HepG2 (cell line): ENCODE results near the gene HSPA1A. TPM values are rescaled to one million over a fixed set of nuclear protein-coding genes. Genes with fewer than 3 reads are reported as not detected.
A peak's percentile ranks its signal among the peaks of the same experiment; 100 is the strongest.

ENCODE experiments used
- FOXK1 ChIP-seq: sonication (generic); formaldehyde crosslinking; IDR thresholded peaks from 2 replicates; pipeline ENCODE4 v1.4.0; 2020; ENCODE audit warnings: low read depth, missing genetic modification reagents, borderline replicate concordance
- HMG20A ChIP-seq: IDR thresholded peaks from 2 replicates; pipeline ENCODE4 v1.6.1; 2016; ENCODE audit warnings: borderline replicate concordance
- MIER2 ChIP-seq: IDR thresholded peaks from 2 replicates; pipeline ENCODE4 v1.6.1; 2016; ENCODE audit warnings: missing biosample characterization, missing genetic modification reagents
- NCOA5 ChIP-seq: sonication (generic); formaldehyde crosslinking; IDR thresholded peaks from 2 replicates; pipeline ENCODE4 v1.4.0; 2020; ENCODE audit warnings: missing genetic modification reagents
- PAF1 ChIP-seq: IDR thresholded peaks from 2 replicates; pipeline ENCODE4 v1.6.1; 2016; ENCODE audit warnings: missing genetic modification reagents, missing compliant biosample characterization
- PAX8 ChIP-seq: sonication (generic); formaldehyde crosslinking; IDR thresholded peaks from 2 replicates; pipeline ENCODE4 v1.8.0; 2022; ENCODE audit warnings: mild to moderate bottlenecking, missing genetic modification reagents, borderline replicate concordance
- PHB2 ChIP-seq: fragments of 450-650 bp; IDR thresholded peaks from 2 replicates; pipeline ENCODE4 v1.6.1; 2018; ENCODE audit not compliant: partially characterized antibody
- RBFOX2 ChIP-seq: fragments of 200-400 bp; formaldehyde crosslinking; IDR thresholded peaks from 2 replicates; pipeline ENCODE4 v1.6.1; 2017; ENCODE audit warnings: low read depth, mild to moderate bottlenecking, low read length
- RELA ChIP-seq: sonication (generic); formaldehyde crosslinking; IDR thresholded peaks from 2 replicates; pipeline ENCODE4 v1.4.0; 2020; ENCODE audit warnings: missing genetic modification reagents
- SATB2 ChIP-seq: sonication (generic); formaldehyde crosslinking; IDR thresholded peaks from 2 replicates; pipeline ENCODE4 v1.5.0; 2020; ENCODE audit warnings: missing genetic modification reagents
- SNRNP70 ChIP-seq: fragments of 200-400 bp; formaldehyde crosslinking; IDR thresholded peaks from 2 replicates; pipeline ENCODE4 v1.6.1; 2017; ENCODE audit warnings: mild to moderate bottlenecking, low read depth, low read length, moderate library complexity
- TOE1 ChIP-seq: sonication (generic); formaldehyde crosslinking; IDR thresholded peaks from 2 replicates; pipeline ENCODE4 v1.4.0; 2020; ENCODE audit warnings: mild to moderate bottlenecking, missing genetic modification reagents
- ZBTB1 ChIP-seq: sonication (generic); formaldehyde crosslinking; IDR thresholded peaks from 2 replicates; pipeline ENCODE4 v1.4.0; 2020; ENCODE audit warnings: missing genetic modification reagents, borderline replicate concordance
- ZBTB7A ChIP-seq: sonication (generic); formaldehyde crosslinking; IDR thresholded peaks from 2 replicates; pipeline ENCODE4 v1.8.0; 2022; ENCODE audit warnings: mild to moderate bottlenecking, missing genetic modification reagents
- ZEB1 ChIP-seq: IDR thresholded peaks from 2 replicates; pipeline ENCODE4 v1.6.1; 2012; ENCODE audit warnings: mild to moderate bottlenecking, low read depth, inconsistent platforms; ENCODE audit not compliant: insufficient replicate concordance
- ZFY ChIP-seq: sonication (generic); formaldehyde crosslinking; IDR thresholded peaks from 2 replicates; pipeline ENCODE4 v1.4.0; 2020; ENCODE audit warnings: missing genetic modification reagents
- ZNF775 ChIP-seq: sonication (generic); formaldehyde crosslinking; IDR thresholded peaks from 2 replicates; pipeline ENCODE4 v1.4.0; 2020; ENCODE audit warnings: missing genetic modification reagents, mild to moderate bottlenecking, moderate library complexity, borderline replicate concordance
- ZNF780A ChIP-seq: sonication (generic); formaldehyde crosslinking; IDR thresholded peaks from 2 replicates; pipeline ENCODE4 v1.8.0; 2022; ENCODE audit warnings: mild to moderate bottlenecking, missing genetic modification reagents, moderate library complexity
- ZNF790 ChIP-seq: sonication (generic); formaldehyde crosslinking; IDR thresholded peaks from 2 replicates; pipeline ENCODE4 v1.8.0; 2022; ENCODE audit warnings: missing genetic modification reagents, mild to moderate bottlenecking, borderline replicate concordance
- ZNF891 ChIP-seq: sonication (generic); formaldehyde crosslinking; IDR thresholded peaks from 2 replicates; pipeline ENCODE4 v1.5.0; 2020; ENCODE audit warnings: mild to moderate bottlenecking, missing genetic modification reagents
- ZSCAN30 ChIP-seq: sonication (generic); formaldehyde crosslinking; IDR thresholded peaks from 2 replicates; pipeline ENCODE4 v1.5.0; 2020; ENCODE audit warnings: mild to moderate bottlenecking, missing genetic modification reagents
- polyA plus RNA-seq, 8 experiments: library from polyadenylated mRNA; depleted of rRNA in 3 of 8; stranded (reverse) in 7 of 8; unstranded in 1 of 8; fragments of >200 nt; fragmentation: Illumina TruSeq in 4 of 8; extraction: Trizol in 4 of 8; gene quantifications; 2 replicates each; pipeline versions ENCODE4 v1.2.1 to v1.2.3, GENCODE V29; 2011 to 2016; ENCODE audit warnings: low read depth in 4 of 8, missing spikeins in 1 of 8, mixed read lengths in 1 of 8; ENCODE audit not compliant: insufficient read depth in 1 of 8
- total RNA-seq, 5 experiments: library from RNA; depleted of rRNA; stranded (reverse); fragments of >200 nt; fragmentation: Illumina TruSeq; extraction: Trizol; gene quantifications; 2 replicates each; pipeline ENCODE4 v1.2.3, GENCODE V29; 2016; ENCODE audit warnings: low read depth in 1 of 5
- TF ChIP-seq, protein P1 (sequence below): conservative IDR thresholded peaks from 2 replicates; pipeline ENCODE4 v1.6.1; 2018; ENCODE audit warnings: missing genetic modification reagents
- TF ChIP-seq, protein P2 (sequence below), 2 experiments: sonication (generic) in 1 of 2; formaldehyde crosslinking in 1 of 2; IDR thresholded peaks; 2 replicates each; pipeline versions ENCODE4 v1.4.0 to v1.6.1; 2018 to 2020; ENCODE audit warnings: missing genetic modification reagents in 2 of 2, borderline replicate concordance in 1 of 2, low read depth in 1 of 2, mild to moderate bottlenecking in 1 of 2, missing biosample characterization in 1 of 2
- TF ChIP-seq, protein P3 (sequence below): sonication (generic); formaldehyde crosslinking; IDR thresholded peaks from 2 replicates; pipeline ENCODE4 v1.5.0; 2020; ENCODE audit warnings: mild to moderate bottlenecking, missing genetic modification reagents
- TF ChIP-seq, protein P4 (sequence below): IDR thresholded peaks from 2 replicates; pipeline ENCODE4 v1.6.1; 2016; ENCODE audit warnings: mild to moderate bottlenecking, missing biosample characterization, missing genetic modification reagents

HSPA1A gene
- total and polyA plus RNA-seq, 2 of the 13 experiments (the other 11 are each of a cell fraction or from before 2014, with no cell fraction given), result 44.5 to 85.0 TPM

DNA sequence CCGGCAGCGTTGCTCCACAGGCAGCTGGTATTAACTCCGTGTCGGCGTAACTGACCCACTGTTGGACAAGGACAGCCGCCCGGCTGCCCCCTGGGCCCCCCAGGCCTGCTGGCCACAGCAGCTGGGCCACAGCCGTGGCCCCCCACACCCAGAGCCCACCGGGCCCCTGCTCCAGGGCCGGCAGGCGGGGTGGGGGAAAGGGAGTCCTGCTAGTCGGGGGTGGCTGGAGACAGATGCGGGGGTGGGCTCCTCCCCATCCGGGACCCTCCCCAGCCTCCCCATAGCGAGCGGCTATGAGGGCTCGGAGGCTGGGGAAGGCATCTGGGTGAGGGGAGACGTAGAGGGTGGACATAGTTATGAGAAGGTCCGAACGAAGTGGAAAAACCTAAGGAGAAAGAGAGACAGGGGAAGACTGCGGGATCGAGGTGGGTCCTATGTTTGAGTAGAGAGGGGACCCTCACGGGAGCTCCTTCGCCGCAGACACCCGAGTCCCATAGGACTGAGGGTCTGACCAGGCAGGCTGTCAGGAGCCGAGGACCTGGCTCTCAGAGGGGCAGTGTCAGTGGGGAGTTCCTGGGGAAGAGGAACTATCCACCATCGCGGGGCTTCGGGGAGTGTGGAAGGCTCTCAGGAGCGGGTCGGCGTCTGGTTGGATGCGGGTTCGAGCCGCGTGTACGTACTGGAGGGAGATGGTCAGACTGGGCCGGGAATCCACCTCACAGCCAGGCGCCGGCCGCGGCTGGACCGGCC is 20.3 kb upstream of the HSPA1A start (continued):
- TF ChIP-seq, protein P1, sequence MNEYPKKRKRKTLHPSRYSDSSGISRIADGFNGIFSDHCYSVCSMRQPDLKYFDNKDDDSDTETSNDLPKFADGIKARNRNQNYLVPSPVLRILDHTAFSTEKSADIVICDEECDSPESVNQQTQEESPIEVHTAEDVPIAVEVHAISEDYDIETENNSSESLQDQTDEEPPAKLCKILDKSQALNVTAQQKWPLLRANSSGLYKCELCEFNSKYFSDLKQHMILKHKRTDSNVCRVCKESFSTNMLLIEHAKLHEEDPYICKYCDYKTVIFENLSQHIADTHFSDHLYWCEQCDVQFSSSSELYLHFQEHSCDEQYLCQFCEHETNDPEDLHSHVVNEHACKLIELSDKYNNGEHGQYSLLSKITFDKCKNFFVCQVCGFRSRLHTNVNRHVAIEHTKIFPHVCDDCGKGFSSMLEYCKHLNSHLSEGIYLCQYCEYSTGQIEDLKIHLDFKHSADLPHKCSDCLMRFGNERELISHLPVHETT (CRISPR knock-in tag), result no peak
- TF ChIP-seq, protein P2, sequence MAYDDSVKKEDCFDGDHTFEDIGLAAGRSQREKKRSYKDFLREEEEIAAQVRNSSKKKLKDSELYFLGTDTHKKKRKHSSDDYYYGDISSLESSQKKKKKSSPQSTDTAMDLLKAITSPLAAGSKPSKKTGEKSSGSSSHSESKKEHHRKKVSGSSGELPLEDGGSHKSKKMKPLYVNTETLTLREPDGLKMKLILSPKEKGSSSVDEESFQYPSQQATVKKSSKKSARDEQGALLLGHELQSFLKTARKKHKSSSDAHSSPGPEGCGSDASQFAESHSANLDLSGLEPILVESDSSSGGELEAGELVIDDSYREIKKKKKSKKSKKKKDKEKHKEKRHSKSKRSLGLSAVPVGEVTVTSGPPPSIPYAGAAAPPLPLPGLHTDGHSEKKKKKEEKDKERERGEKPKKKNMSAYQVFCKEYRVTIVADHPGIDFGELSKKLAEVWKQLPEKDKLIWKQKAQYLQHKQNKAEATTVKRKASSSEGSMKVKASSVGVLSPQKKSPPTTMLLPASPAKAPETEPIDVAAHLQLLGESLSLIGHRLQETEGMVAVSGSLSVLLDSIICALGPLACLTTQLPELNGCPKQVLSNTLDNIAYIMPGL (CRISPR knock-in tag; IDR thresholded peaks at IDR 0.05; ENCODE audit: borderline replicate concordance in 1 of 2, low read depth in 1 of 2), result no peak; a peak in 1 of 4 replicates
- TF ChIP-seq PHB2 (no peak), NCOA5 (CRISPR knock-in tag) (no peak), SNRNP70 (no peak), PAF1 (CRISPR knock-in tag) (no peak), ZNF780A (CRISPR knock-in tag) (no peak), ZSCAN30 (CRISPR knock-in tag) (no peak), ZNF790 (CRISPR knock-in tag) (peak; percentile 22; the same call in 1 of the 2 replicates), ZBTB1 (CRISPR knock-in tag) (no peak), TOE1 (CRISPR knock-in tag) (no peak), ZEB1 (no peak), SATB2 (CRISPR knock-in tag) (no peak), ZNF775 (CRISPR knock-in tag) (no peak), ZNF891 (CRISPR knock-in tag) (peak; percentile 53; the same call in 1 of the 2 replicates), RBFOX2 (peak; percentile 93; the same call in 1 of the 2 replicates), MIER2 (CRISPR knock-in tag) (no peak; the same call in 1 of the 2 replicates), PAX8 (CRISPR knock-in tag) (0 out of 2 replicates have a peak, but pooled peaks have one; percentile 18), RELA (CRISPR knock-in tag) (no peak), HMG20A (CRISPR knock-in tag) (no peak), ZBTB7A (CRISPR knock-in tag) (peak; percentile 66; the same call in 1 of the 2 replicates), FOXK1 (CRISPR knock-in tag) (no peak), ZFY (no peak)
- TF ChIP-seq, protein P3, sequence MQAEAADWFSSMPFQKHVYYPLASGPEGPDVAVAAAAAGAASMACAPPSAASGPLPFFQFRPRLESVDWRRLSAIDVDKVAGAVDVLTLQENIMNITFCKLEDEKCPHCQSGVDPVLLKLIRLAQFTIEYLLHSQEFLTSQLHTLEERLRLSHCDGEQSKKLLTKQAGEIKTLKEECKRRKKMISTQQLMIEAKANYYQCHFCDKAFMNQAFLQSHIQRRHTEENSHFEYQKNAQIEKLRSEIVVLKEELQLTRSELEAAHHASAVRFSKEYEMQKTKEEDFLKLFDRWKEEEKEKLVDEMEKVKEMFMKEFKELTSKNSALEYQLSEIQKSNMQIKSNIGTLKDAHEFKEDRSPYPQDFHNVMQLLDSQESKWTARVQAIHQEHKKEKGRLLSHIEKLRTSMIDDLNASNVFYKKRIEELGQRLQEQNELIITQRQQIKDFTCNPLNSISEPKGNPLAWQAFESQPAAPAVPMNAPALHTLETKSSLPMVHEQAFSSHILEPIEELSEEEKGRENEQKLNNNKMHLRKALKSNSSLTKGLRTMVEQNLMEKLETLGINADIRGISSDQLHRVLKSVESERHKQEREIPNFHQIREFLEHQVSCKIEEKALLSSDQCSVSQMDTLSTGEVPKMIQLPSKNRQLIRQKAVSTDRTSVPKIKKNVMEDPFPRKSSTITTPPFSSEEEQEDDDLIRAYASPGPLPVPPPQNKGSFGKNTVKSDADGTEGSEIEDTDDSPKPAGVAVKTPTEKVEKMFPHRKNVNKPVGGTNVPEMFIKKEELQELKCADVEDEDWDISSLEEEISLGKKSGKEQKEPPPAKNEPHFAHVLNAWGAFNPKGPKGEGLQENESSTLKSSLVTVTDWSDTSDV (CRISPR knock-in tag), result no peak
- TF ChIP-seq, protein P4, sequence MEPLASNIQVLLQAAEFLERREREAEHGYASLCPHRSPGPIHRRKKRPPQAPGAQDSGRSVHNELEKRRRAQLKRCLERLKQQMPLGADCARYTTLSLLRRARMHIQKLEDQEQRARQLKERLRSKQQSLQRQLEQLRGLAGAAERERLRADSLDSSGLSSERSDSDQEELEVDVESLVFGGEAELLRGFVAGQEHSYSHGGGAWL, result no peak; the same call in 1 of the 2 replicates
